AG09319 (cell line): ENCODE data around the gene FEN1.

Source experiments
- DNase-seq: peaks from one replicate; pipeline ENCODE4 v3.0.0-alpha.2; 2010; ENCODE audit warnings: low read depth; ENCODE audit errors: extremely low read depth
- CTCF ChIP-seq: IDR thresholded peaks from 2 replicates; pipeline ENCODE4 v1.5.1; 2011; ENCODE audit warnings: low read depth, mild to moderate bottlenecking, inconsistent platforms, low read length, moderate library complexity

FEN1 gene

DNA sequence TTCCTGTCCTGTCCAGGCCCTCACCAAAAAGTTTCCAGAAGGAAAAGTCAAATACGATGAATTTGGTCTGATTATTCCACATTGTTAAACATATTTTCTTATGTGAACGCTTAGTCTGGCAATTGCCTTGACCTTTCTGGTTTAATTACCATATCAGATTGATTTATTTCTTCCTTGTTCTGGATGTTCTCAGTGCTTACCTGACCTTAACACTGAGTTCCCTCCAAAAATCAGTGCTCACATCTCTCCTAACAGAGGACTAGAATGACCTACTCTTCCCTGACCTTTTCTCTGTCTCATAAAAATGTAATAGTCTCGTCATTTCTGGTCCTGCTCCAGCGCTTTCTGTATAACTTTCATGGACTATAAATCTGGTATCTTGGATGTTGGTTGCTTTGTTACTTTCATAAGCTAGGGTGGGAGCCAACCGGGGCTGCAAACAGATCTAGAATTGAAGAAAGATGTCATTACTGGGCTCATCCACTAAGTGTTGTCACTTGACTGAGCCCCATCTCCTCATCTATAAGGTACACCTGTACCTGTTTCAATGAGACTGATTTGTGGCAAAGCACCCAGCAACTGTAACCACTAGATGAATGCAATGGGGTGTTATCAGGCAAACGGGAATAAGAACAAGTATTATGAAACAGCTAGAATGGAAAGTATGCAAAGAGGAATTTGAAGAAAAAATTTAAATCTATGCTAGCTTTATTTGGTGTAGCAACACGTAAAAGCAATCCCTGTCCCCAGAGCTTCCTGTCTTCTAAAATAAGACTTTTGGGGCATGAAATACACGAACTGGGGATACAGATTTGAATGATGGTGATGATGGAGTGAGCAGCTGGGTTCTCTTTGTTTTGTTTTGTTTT is 37.8 kb downstream of the FEN1 start:
- no peak for DNase-seq
- no peak for TF ChIP-seq CTCF

GRCh38 chr11:61832207-61832606 is 39.5 kb downstream of the FEN1 start:
- DNase-seq, result no peak
- no peak for TF ChIP-seq CTCF

GRCh38 chr11:61832754-61833153 is 40.0 kb downstream of the FEN1 start:
- no peak for TF ChIP-seq CTCF
- DNase-seq, result no peak

DNA sequence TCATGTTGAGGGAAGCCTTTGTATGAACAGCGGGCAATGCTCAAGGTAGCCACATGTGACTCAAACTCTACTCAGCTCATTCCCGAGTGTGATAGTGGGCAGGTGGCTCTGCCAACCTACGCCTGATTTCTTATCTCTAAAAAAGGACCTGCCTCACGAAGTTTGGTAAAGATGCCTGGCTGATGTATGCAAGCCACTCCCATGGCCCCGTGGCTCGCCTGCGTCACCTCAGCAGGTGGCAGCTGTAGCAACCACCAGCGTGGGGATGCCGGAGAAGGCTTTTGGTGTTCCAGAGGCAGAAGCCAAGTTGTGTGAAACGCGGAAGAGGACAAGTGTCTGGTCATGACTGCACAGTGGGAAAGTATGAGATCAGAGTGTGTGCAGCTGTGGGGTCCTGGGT is 40.8 kb downstream of the FEN1 start:
- DNase-seq, result no peak
- TF ChIP-seq CTCF, result no peak

DNA sequence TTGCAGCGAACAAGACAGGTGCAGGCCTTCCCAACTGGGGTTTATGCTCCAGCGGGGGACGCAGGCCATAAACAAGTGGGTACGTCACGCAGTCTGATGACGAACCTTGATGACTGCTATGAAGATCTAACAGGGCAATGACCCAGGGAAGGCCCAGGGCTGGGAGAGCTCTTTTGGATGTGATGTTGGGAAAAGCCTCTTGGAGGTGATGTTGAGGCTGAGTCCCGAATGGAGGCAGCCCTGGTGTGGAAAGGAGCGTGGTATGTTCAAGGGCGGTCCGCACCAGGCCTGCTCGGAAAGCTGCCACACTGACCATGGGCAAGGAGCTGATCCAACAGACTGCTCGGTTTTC is 41.2 kb downstream of the FEN1 start:
- no peak for DNase-seq
- no peak for TF ChIP-seq CTCF

GRCh38 chr11:61834278-61835048 is 41.8 kb downstream of the FEN1 start:
- no peak for TF ChIP-seq CTCF
- DNase-seq, result no peak

GRCh38 chr11:61836193-61836592 is 43.5 kb downstream of the FEN1 start:
- no peak for DNase-seq
- TF ChIP-seq CTCF, result no peak
